GM13977 (cell line): Measurements from ENCODE around the gene LUZP2.

ENCODE experiments used
- DNase-seq: peaks from one replicate; pipeline ENCODE4 v3.0.0; 2012; ENCODE audit warnings: low spot score
- in situ Hi-C: fragments of 300-500 bp; cut with MboI; formaldehyde crosslinking; loops from one replicate; pipeline ENCODE4 v1.12.0; 2022; ENCODE audit warnings: low sequenced_read_pairs, low pct_unique_long_range_greater_than_20kb, mixed read lengths, inconsistent platforms; ENCODE audit not compliant: unreplicated experiment
- TF ChIP-seq, protein P1 (sequence below): IDR thresholded peaks from 2 replicates; pipeline ENCODE4 v1.5.1; 2012; ENCODE audit warnings: mild to moderate bottlenecking, control low read depth; ENCODE audit not compliant: insufficient read depth; ENCODE audit errors: extremely low read depth, missing control alignments

Gene LUZP2

DNA sequence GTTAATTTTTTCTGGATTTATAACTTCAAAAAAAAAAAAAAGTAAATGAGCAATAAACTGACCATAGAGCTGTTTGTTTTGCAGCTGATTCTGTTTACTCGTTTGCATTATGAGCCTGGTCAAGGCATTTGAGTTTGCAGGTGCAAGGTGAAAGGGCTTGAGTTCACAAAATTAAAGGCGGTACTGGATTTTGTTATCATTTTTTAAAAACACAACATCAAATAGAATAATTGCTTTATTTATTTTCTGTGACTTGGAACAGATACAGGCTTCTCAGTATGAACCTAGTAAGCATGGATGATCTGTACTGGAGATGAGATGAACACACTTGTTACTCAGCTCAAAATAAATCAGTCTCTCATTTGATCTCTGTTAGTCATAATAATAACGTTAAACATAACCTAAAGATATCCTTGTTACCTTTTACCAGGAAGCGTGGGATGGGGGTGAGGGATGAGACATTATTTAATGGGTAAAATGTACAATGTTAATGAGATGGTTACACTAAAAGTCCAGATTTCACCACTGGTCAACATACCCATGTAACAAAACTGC, 137.8 kb downstream of the LUZP2 start:
- in situ Hi-C loops, result no loop called here
- TF ChIP-seq, protein P1, sequence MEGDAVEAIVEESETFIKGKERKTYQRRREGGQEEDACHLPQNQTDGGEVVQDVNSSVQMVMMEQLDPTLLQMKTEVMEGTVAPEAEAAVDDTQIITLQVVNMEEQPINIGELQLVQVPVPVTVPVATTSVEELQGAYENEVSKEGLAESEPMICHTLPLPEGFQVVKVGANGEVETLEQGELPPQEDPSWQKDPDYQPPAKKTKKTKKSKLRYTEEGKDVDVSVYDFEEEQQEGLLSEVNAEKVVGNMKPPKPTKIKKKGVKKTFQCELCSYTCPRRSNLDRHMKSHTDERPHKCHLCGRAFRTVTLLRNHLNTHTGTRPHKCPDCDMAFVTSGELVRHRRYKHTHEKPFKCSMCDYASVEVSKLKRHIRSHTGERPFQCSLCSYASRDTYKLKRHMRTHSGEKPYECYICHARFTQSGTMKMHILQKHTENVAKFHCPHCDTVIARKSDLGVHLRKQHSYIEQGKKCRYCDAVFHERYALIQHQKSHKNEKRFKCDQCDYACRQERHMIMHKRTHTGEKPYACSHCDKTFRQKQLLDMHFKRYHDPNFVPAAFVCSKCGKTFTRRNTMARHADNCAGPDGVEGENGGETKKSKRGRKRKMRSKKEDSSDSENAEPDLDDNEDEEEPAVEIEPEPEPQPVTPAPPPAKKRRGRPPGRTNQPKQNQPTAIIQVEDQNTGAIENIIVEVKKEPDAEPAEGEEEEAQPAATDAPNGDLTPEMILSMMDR, result no peak
- no peak for DNase-seq

DNA sequence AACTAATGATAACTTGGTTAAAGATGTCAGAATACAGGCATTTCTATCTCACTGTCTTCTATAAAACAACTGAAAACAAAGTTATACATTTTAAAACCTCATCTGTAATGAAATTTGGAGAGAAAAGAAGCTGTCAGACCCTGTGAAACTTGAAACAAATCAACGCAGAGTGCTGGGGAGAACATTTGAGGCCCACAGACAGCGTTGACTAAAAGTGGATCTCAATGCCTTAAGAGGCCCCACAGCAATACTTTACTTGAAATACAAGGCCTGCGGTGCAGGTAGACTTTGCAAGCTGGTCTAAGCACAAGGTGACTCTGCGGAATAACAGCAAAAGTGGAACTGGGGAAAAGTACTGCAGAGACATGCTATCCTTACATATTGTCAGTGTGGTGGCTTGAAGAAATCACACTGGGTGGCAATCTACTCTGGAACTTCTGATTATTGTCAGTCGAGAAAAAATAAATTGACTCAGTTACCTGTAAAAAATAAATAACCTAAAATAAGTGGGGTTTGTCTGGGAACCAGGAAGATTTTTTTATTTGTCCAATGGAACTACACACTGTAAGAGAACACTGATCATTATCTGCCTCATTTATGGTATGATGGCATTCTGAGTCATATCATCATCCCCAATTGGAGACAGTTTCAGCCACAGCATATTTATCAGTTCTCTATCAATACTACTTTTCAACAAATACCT, 138.9 kb downstream of the LUZP2 start:
- TF ChIP-seq, protein P1, result no peak
- DNase-seq, result no peak

DNA sequence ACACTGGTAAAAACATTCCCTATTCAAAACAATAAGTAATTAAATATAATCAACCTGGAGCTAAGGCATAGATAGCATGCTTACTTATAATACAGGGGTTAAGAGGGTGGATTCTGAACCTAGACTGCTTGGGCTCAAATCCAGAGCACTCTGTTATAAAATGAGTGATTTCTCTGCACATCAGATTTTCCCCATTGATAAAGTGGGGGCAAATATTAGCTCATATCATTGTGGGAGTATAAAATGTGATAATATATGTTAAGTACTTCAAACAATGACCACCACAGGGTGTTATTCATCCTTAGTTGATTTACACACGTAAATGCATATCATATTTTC, 139.4 kb downstream of the LUZP2 start:
- TF ChIP-seq, protein P1, result no peak
- in situ Hi-C loops, result no loop called here
- DNase-seq, result no peak

More for the DNA sequence above, 138.9 kb downstream of the LUZP2 start:
- in situ Hi-C loops, result no loop called here

DNA sequence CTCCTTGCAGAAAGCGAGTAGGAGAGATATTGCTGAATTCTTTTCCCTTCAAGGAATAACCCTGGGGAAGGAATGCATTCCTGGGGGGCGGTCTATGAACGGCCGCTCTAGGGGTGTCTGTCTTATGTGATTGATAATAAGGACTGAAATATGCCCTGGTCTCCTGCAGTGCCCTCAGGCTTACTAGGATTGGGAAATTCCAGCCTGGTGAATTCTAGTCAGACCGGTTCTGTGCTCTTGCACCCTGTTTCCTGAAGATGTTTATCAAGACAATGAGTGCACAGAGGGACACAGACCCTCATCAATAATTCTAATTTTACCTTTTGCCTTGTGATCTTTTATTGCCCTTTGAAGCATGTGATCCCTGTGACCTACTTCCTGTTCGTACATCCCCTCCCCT, 140.7 kb downstream of the LUZP2 start:
- in situ Hi-C loops, result no loop called here
- DNase-seq, result no peak
- TF ChIP-seq, protein P1, result no peak

DNA sequence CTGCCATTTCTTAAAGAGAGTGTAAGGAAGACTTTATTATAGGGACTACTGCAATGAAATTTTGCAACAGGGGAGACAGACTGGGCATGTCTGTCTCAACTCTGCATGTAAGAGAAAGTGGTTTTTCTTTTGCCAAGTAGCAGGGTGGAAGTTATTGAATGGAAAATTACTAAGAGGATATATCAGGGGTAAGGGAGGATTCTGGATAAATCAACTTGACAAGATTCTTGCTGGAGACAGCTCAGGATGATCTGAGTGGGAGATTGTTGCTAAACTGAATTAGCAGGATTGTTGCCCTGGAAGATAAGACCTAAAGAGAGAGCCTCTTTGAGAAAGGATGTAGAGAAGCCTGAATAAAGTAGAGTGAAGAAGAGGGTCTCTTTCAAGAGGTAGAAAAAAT, 145.8 kb downstream of the LUZP2 start:
- no peak for DNase-seq
- in situ Hi-C loops, result no loop called here
- TF ChIP-seq, protein P1, result no peak

DNA sequence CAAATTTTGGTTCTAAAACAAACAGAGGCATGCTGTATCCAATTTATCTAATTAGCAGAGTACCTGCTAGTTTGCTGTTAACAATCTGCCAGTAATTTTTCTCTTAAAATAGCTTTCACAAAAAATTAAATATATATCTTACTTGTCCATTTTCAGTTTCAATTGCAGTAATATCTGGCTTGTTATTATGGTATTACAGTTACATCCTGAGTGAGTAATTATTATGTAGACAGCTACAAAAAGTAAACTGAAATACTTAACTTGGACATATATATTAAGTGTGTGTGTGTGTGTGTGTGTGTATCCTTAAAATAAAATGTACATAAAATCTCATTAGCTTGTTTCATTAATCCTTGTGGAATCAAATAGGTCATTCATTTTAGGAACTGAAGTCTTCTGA, 148.7 kb downstream of the LUZP2 start:
- in situ Hi-C loops, result no loop called here
- TF ChIP-seq, protein P1, result no peak
- DNase-seq, result no peak
